GM19099 (cell line): ENCODE data around the gene MRM1.

Experiments used
- POLR2A ChIP-seq: IDR thresholded peaks from 3 replicates; pipeline ENCODE4 v1.6.1; 2011; ENCODE audit warnings: low read depth; ENCODE audit not compliant: insufficient read length; ENCODE audit errors: extremely low read depth

Gene MRM1

GRCh38 chr17:36614933-36615332 lies 13.6 kb downstream of the MRM1 start:
- TF ChIP-seq POLR2A = no peak

GRCh38 chr17:36616061-36617029 lies 15.0 kb downstream of the MRM1 start:
- TF ChIP-seq POLR2A = no peak

GRCh38 chr17:36617773-36618172 lies 16.4 kb downstream of the MRM1 start:
- no peak for TF ChIP-seq POLR2A

- no peak for TF ChIP-seq POLR2A
Measured at GRCh38 chr17:36623281-36623680, 21.9 kb downstream of the MRM1 start.

GRCh38 chr17:36625188-36625587 lies 23.8 kb downstream of the MRM1 start:
- no peak for TF ChIP-seq POLR2A

- no peak for TF ChIP-seq POLR2A
Measured at GRCh38 chr17:36627101-36627500, 25.7 kb downstream of the MRM1 start.

- TF ChIP-seq POLR2A = no peak
Measured at GRCh38 chr17:36628576-36628975, 27.2 kb downstream of the MRM1 start.

- TF ChIP-seq POLR2A = no peak
Measured at GRCh38 chr17:36629252-36629847, 28.0 kb downstream of the MRM1 start.

- TF ChIP-seq POLR2A = no peak
Measured at GRCh38 chr17:36629970-36630502, 28.7 kb downstream of the MRM1 start.

- TF ChIP-seq POLR2A = no peak
Measured at GRCh38 chr17:36631022-36631421, 29.6 kb downstream of the MRM1 start.

- no peak for TF ChIP-seq POLR2A
Measured at GRCh38 chr17:36632916-36633771, 31.8 kb downstream of the MRM1 start.

GRCh38 chr17:36640346-36640745 lies 39.0 kb downstream of the MRM1 start:
- TF ChIP-seq POLR2A = no peak

GRCh38 chr17:36640836-36641235 lies 39.5 kb downstream of the MRM1 start:
- no peak for TF ChIP-seq POLR2A

GRCh38 chr17:36641331-36641876 lies 40.0 kb downstream of the MRM1 start:
- no peak for TF ChIP-seq POLR2A
